Measurements from ENCODE around the gene USP6.

DNA sequence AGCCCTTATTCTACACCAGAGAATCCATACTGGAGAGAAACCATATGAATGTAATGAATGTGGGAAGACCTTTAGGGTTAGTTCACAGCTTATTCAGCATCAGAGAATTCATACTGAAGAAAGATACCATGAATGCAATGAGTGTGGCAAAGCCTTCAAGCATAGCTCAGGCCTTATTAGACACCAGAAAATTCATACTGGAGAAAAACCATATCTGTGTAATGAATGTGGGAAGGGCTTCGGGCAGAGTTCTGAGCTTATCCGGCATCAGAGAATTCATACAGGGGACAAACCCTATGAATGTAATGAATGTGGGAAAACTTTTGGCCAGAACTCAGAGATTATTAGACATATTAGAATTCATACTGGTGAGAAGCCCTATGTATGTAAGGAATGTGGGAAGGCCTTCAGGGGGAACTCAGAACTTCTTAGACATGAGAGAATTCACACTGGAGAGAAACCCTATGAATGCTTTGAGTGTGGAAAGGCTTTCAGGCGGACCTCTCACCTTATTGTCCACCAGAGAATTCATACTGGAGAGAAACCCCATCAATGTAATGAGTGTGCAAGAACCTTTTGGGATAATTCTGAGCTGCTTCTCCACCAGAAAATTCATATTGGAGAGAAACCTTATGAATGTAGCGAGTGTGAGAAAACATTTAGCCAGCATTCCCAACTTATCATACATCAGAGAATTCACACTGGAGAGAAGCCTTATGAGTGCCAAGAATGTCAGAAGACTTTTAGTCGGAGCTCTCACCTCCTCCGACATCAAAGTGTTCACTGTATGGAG is 23.4 kb upstream of the USP6 start:
- TF ChIP-seq CTCF (IDR thresholded peaks at IDR 0.05; ENCODE audit: low read length) (no peak), EZH2 (optimal IDR thresholded peaks at IDR 0.05; ENCODE audit: low read depth, low read length) (no peak), EZH2phosphoT487 (IDR thresholded peaks at IDR 0.05; ENCODE audit: low read length) (no peak)

All from MM.1S (cell line).